DND-41 (cell line): ENCODE measurements around the gene ZNF668.

Experiments
- EZH2 ChIP-seq: IDR thresholded peaks from 3 replicates; pipeline ENCODE4 v1.6.1; 2012; ENCODE audit warnings: borderline replicate concordance, low read depth, mild to moderate bottlenecking, moderate library complexity, low read length, inconsistent platforms; ENCODE audit not compliant: severe bottlenecking
- TF ChIP-seq, protein P1 (sequence below): IDR thresholded peaks from 2 replicates; pipeline ENCODE4 v1.5.1; 2012; ENCODE audit warnings: borderline replicate concordance, low read length, moderate library complexity, mild to moderate bottlenecking; ENCODE audit not compliant: poor library complexity, severe bottlenecking; ENCODE audit errors: extremely low read depth

DNA sequence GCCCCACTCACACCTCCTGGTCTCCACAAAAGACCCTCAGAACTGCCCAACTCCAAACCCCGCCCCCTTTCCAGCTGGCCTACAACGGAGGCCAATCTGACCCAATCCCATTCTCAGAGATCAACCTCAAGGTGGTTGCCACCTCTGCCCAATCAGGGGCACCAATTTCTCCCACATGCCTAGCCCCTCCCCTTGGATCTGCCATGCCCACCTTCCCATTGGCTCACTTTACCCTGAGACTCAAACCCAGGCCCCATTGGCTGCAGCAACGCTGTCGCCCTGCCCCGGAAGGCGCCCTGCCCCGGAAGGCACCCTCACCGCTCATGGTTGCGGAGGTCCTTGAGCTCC, 10.6 kb downstream of the ZNF668 start:
- TF ChIP-seq, protein P1, sequence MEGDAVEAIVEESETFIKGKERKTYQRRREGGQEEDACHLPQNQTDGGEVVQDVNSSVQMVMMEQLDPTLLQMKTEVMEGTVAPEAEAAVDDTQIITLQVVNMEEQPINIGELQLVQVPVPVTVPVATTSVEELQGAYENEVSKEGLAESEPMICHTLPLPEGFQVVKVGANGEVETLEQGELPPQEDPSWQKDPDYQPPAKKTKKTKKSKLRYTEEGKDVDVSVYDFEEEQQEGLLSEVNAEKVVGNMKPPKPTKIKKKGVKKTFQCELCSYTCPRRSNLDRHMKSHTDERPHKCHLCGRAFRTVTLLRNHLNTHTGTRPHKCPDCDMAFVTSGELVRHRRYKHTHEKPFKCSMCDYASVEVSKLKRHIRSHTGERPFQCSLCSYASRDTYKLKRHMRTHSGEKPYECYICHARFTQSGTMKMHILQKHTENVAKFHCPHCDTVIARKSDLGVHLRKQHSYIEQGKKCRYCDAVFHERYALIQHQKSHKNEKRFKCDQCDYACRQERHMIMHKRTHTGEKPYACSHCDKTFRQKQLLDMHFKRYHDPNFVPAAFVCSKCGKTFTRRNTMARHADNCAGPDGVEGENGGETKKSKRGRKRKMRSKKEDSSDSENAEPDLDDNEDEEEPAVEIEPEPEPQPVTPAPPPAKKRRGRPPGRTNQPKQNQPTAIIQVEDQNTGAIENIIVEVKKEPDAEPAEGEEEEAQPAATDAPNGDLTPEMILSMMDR, result no peak
- TF ChIP-seq EZH2, result no peak
